Breast epithelium (tissue), 3 donors: ENCODE measurements around the gene GPBP1.

Experiments
- POLR2A ChIP-seq: fragments of 450-650 bp; IDR thresholded peaks from one replicate; pipeline ENCODE4 v1.6.1; 2016; ENCODE audit warnings: antibody characterized with exemption, mild to moderate bottlenecking, moderate library complexity
- POLR2AphosphoS5 ChIP-seq, 3 donors: sonication (generic); formaldehyde crosslinking; IDR thresholded peaks; one replicate each; pipeline ENCODE4 v1.6.1; 2017; ENCODE audit warnings: antibody characterized with exemption in 3 of 3

GRCh38 chr5:57292336-57292735 is 118.5 kb downstream of the GPBP1 start:
- no peak for TF ChIP-seq POLR2A
- TF ChIP-seq POLR2AphosphoS5 (IDR thresholded peaks at IDR 0.05), result no peak
